GM12878 (cell line): ENCODE results near the gene TTL. TPM values are rescaled to one million over a fixed set of nuclear protein-coding genes. Genes with fewer than 3 reads are reported as not detected.
A peak's percentile ranks its signal among the peaks of the same experiment; 100 is the strongest.

ENCODE experiments used
- ATF7 ChIP-seq: fragments of 450-650 bp; IDR thresholded peaks from 2 replicates; pipeline ENCODE4 v1.6.1; 2016; ENCODE audit warnings: low read depth, mild to moderate bottlenecking
- BACH1 ChIP-seq: fragments of 450-650 bp; IDR thresholded peaks from 2 replicates; pipeline ENCODE4 v1.6.1; 2017; ENCODE audit warnings: mild to moderate bottlenecking, borderline replicate concordance
- BMI1 ChIP-seq: fragments of 450-650 bp; IDR thresholded peaks from 2 replicates; pipeline ENCODE4 v1.6.1; 2016; ENCODE audit warnings: mild to moderate bottlenecking, moderate library complexity, borderline replicate concordance
- CBX3 ChIP-seq: fragments of 200-600 bp; sonication (generic); IDR thresholded peaks from 2 replicates; pipeline ENCODE4 v1.6.1; 2016; ENCODE audit warnings: low read depth, borderline replicate concordance
- CREB1 ChIP-seq: IDR thresholded peaks from 2 replicates; pipeline ENCODE4 v1.6.1; 2012; ENCODE audit warnings: low read depth, mild to moderate bottlenecking, inconsistent platforms
- EED ChIP-seq: sonication (generic); IDR thresholded peaks from 2 replicates; pipeline ENCODE4 v1.6.1; 2016; ENCODE audit warnings: antibody characterized with exemption, low read depth
- ETV6 ChIP-seq, 2 experiments: fragments of 450-650 bp in 1 of 2; IDR thresholded peaks in 1 of 2; conservative IDR thresholded peaks in 1 of 2; 2 replicates each; pipeline ENCODE4 v1.6.1; 2014; ENCODE audit warnings: antibody characterized with exemption in 1 of 2, borderline replicate concordance in 1 of 2, low read depth in 1 of 2, mild to moderate bottlenecking in 1 of 2, moderate library complexity in 1 of 2
- FOS ChIP-seq: IDR thresholded peaks from 3 replicates; pipeline ENCODE4 v1.6.1; 2011; ENCODE audit warnings: borderline replicate concordance; ENCODE audit not compliant: insufficient read length; ENCODE audit errors: extremely low read depth
- GABPA ChIP-seq: IDR thresholded peaks from 2 replicates; pipeline ENCODE4 v1.6.1; 2014; ENCODE audit warnings: antibody characterized with exemption, low read depth, mild to moderate bottlenecking, inconsistent platforms
- HDGF ChIP-seq: fragments of 450-650 bp; IDR thresholded peaks from 2 replicates; pipeline ENCODE4 v1.6.1; 2016; ENCODE audit warnings: antibody characterized with exemption
- MYB ChIP-seq: fragments of 150-350 bp; IDR thresholded peaks from 2 replicates; pipeline ENCODE4 v1.6.1; 2014; ENCODE audit warnings: mild to moderate bottlenecking, low read depth, low read length, borderline replicate concordance
- PAX5 ChIP-seq: IDR thresholded peaks from 2 replicates; pipeline ENCODE4 v1.6.1; 2011; ENCODE audit warnings: low read depth, low read length, borderline replicate concordance
- PAX8 ChIP-seq: fragments of 450-650 bp; IDR thresholded peaks from 2 replicates; pipeline ENCODE4 v1.6.1; 2017; ENCODE audit warnings: mild to moderate bottlenecking, moderate library complexity
- PML ChIP-seq: IDR thresholded peaks from 2 replicates; pipeline ENCODE4 v1.6.1; 2012; ENCODE audit warnings: low read length, inconsistent platforms
- POLR2A ChIP-seq: IDR thresholded peaks from 2 replicates; pipeline ENCODE4 v1.6.1; 2011; ENCODE audit warnings: low read depth, mild to moderate bottlenecking, low read length
- RAD21 ChIP-seq: IDR thresholded peaks from 2 replicates; pipeline ENCODE4 v1.6.1; 2011; ENCODE audit warnings: mild to moderate bottlenecking, low read depth, low read length, moderate library complexity; ENCODE audit not compliant: insufficient read depth
- RELA ChIP-seq: fragments of 450-650 bp; IDR thresholded peaks from 2 replicates; pipeline ENCODE4 v1.8.0; 2014; ENCODE audit warnings: borderline replicate concordance; ENCODE audit not compliant: partially characterized antibody
- SMAD5 ChIP-seq: IDR thresholded peaks from 2 replicates; pipeline ENCODE4 v1.6.1; 2016; ENCODE audit warnings: antibody characterized with exemption, low read depth
- SMARCA5 ChIP-seq: fragments of 450-650 bp; IDR thresholded peaks from 2 replicates; pipeline ENCODE4 v1.6.1; 2017; ENCODE audit warnings: mild to moderate bottlenecking
- SMC3 ChIP-seq: IDR thresholded peaks from 2 replicates; pipeline ENCODE4 v1.6.1; 2011; ENCODE audit warnings: low read length, improper control_type of control experiment, borderline replicate concordance
- TAF1 ChIP-seq: IDR thresholded peaks from 2 replicates; pipeline ENCODE4 v1.6.1; 2011; ENCODE audit warnings: mild to moderate bottlenecking, low read depth, low read length, borderline replicate concordance
- TBL1XR1 ChIP-seq: IDR thresholded peaks from 2 replicates; pipeline ENCODE4 v1.6.1; 2012; ENCODE audit warnings: low read depth, low read length, improper control_type of control experiment
- YY1 ChIP-seq: IDR thresholded peaks from 2 replicates; pipeline ENCODE4 v1.6.1; 2011; ENCODE audit warnings: low read depth, mild to moderate bottlenecking, low read length
- polyA plus RNA-seq, 11 experiments: library from polyadenylated mRNA; depleted of rRNA in 4 of 11; unstranded in 6 of 11; stranded (reverse) in 5 of 11; fragments of >200 nt; fragmentation: Nextera tagmentation in 4 of 11; fragmentation: Illumina TruSeq in 1 of 11; extraction: Ambion mirVana in 4 of 11; extraction: Trizol in 1 of 11; gene quantifications; 1 replicate in 1 of 11; 2 replicates in 10 of 11; pipeline versions ENCODE4 v1.2.1 to v1.2.3, GENCODE V29; 2011 to 2016; ENCODE audit warnings: inconsistent platforms in 2 of 11, missing spikeins in 2 of 11, low read depth in 1 of 11
- total RNA-seq, 4 experiments: library from RNA; depleted of rRNA in 3 of 4; stranded (reverse); fragments of >200 nt in 3 of 4; fragmentation: Illumina TruSeq in 1 of 4; extraction: Trizol in 1 of 4; gene quantifications; 2 replicates each; pipeline versions ENCODE4 v1.2.1 to v1.2.3, GENCODE V29; 2013 to 2021
- TF ChIP-seq, protein P1 (sequence below): fragments of 450-650 bp; IDR thresholded peaks from 2 replicates; pipeline ENCODE4 v1.6.1; 2017; ENCODE audit warnings: antibody characterized with exemption, mild to moderate bottlenecking, moderate library complexity
- TF ChIP-seq, protein P2 (sequence below): fragments of 450-650 bp; IDR thresholded peaks from 2 replicates; pipeline ENCODE4 v1.6.1; 2016; ENCODE audit warnings: mild to moderate bottlenecking

The TTL gene
- total and polyA plus RNA-seq, 10 of the 15 experiments (the other 5 are each of a cell fraction or from before 2014, with no cell fraction given): 3.9 to 27.1 (median 16.1) TPM

DNA sequence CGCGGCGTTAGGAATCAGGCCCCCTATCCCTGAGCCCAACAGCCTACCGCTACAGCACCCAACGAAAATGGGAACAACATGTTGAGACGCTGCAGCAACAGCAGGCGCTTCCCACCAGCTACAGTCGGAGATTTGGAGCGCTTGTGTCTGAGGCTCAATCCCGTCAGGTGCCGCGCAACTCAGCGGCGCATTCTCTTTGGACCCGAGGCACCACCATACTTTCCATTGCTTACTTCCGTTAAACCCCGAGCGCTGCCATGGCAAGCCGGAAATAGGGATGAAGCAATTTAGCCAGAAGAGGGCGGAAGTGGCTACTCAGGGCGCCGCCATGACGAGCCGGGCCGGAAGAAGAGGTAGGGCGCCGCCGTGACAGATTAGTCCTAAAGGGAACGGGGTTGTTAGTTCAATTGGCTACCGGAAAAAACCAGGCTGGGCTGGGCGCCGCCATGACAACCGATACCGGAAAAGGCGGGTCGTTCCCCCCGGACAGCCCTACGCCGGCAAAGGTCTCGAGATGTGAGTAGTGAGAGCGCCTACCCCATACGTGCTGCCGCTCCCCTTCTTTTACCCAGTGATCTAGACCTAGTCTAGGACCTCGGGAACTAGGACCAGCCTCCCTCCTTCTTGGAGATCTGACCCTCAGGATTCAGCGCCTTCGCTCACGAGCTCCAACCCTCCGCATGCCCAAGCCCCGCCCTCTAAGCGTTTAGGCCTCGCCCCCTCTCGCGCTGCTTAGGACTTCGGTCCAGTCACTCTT is 102.4 kb downstream of the TTL start, which contains the start of gene CHCHD5 (continued):
- TF ChIP-seq, protein P1, sequence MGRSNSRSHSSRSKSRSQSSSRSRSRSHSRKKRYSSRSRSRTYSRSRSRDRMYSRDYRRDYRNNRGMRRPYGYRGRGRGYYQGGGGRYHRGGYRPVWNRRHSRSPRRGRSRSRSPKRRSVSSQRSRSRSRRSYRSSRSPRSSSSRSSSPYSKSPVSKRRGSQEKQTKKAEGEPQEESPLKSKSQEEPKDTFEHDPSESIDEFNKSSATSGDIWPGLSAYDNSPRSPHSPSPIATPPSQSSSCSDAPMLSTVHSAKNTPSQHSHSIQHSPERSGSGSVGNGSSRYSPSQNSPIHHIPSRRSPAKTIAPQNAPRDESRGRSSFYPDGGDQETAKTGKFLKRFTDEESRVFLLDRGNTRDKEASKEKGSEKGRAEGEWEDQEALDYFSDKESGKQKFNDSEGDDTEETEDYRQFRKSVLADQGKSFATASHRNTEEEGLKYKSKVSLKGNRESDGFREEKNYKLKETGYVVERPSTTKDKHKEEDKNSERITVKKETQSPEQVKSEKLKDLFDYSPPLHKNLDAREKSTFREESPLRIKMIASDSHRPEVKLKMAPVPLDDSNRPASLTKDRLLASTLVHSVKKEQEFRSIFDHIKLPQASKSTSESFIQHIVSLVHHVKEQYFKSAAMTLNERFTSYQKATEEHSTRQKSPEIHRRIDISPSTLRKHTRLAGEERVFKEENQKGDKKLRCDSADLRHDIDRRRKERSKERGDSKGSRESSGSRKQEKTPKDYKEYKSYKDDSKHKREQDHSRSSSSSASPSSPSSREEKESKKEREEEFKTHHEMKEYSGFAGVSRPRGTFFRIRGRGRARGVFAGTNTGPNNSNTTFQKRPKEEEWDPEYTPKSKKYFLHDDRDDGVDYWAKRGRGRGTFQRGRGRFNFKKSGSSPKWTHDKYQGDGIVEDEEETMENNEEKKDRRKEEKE: no peak
- TF ChIP-seq CBX3: no peak
- 0 out of 2 replicates have a peak, but pooled peaks have one; percentile 6 for TF ChIP-seq PAX5
- TF ChIP-seq BMI1: peak; percentile 91
- TF ChIP-seq SMARCA5: 0 out of 2 replicates have a peak, but pooled peaks have one; percentile 20
- peak; percentile 30 for TF ChIP-seq RELA
- TF ChIP-seq EED: no peak
- TF ChIP-seq, protein P2, sequence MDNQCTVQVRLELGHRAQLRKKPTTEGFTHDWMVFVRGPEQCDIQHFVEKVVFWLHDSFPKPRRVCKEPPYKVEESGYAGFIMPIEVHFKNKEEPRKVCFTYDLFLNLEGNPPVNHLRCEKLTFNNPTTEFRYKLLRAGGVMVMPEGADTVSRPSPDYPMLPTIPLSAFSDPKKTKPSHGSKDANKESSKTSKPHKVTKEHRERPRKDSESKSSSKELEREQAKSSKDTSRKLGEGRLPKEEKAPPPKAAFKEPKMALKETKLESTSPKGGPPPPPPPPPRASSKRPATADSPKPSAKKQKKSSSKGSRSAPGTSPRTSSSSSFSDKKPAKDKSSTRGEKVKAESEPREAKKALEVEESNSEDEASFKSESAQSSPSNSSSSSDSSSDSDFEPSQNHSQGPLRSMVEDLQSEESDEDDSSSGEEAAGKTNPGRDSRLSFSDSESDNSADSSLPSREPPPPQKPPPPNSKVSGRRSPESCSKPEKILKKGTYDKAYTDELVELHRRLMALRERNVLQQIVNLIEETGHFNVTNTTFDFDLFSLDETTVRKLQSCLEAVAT: peak; percentile 87
- TF ChIP-seq ATF7: peak; percentile 71
- no peak for TF ChIP-seq MYB
- no peak for TF ChIP-seq BACH1
- TF ChIP-seq SMAD5: peak; percentile 62; the same call in 1 of the 2 replicates
- peak; percentile 62; the same call in 1 of the 2 replicates for TF ChIP-seq TAF1
- peak in 1 of 2 experiments; percentile 96; a peak in 2 of 4 replicates for TF ChIP-seq ETV6 (conservative IDR thresholded peaks at IDR 0.05 in 1 of 2, IDR thresholded peaks at IDR 0.05 in 1 of 2; ENCODE audit: borderline replicate concordance in 1 of 2, low read depth in 1 of 2)
- TF ChIP-seq SMC3: no peak
- no peak for TF ChIP-seq TBL1XR1
- TF ChIP-seq GABPA: peak; percentile 97
- TF ChIP-seq PML: 0 out of 2 replicates have a peak, but pooled peaks have one; percentile 85
- peak; percentile 99 for TF ChIP-seq YY1
- peak; percentile 84 for TF ChIP-seq CREB1
- no peak for TF ChIP-seq PAX8
- peak; percentile 83 for TF ChIP-seq POLR2A
- TF ChIP-seq HDGF: peak; percentile 63
- TF ChIP-seq RAD21: no peak
- TF ChIP-seq FOS: no peak
